ENCODE data around the gene SDR42E2.

The SDR42E2 gene

DNA sequence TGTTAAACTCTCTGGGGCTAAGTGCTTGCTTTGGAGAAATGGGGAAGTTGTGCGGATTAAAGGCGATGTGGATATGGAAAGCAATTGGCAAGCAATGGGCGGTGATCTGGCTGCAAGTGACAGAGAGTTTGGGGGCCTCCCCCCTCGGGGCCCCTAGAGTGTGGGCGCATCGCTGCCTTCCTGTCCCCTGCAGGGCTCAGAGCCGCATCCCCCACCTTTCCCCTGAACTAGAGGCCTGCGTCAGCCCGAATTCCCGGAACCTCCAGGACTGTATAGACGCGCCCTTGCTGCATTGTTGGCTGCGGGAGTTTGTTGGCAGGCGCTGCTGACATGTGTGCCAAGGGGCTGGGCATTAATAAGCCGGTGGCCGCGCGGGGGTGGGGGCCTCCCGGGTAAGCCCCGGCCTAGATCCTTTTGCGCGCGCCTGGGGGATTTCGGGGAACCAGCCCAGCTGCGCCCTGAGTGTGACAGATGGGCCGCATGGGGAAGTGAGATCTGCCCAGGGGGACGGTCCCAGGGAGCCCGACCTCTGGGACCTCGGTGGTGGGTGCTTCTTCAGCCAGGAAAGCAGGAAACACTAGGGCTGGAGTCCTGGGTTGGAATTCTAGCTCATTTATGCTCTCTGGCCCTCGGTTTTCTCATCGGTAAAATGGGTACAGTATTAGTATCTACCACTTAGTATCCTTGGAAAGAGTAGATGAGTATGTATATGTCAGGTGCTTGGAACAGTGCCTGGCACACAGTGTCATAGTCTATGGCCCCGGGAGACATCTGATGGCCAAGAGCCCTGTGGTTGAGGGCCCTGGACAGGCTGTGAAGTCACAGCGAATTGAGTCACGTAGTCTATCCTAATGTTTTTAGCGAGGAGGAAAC lies 44.8 kb downstream of the SDR42E2 start:
- TF ChIP-seq, protein P1, sequence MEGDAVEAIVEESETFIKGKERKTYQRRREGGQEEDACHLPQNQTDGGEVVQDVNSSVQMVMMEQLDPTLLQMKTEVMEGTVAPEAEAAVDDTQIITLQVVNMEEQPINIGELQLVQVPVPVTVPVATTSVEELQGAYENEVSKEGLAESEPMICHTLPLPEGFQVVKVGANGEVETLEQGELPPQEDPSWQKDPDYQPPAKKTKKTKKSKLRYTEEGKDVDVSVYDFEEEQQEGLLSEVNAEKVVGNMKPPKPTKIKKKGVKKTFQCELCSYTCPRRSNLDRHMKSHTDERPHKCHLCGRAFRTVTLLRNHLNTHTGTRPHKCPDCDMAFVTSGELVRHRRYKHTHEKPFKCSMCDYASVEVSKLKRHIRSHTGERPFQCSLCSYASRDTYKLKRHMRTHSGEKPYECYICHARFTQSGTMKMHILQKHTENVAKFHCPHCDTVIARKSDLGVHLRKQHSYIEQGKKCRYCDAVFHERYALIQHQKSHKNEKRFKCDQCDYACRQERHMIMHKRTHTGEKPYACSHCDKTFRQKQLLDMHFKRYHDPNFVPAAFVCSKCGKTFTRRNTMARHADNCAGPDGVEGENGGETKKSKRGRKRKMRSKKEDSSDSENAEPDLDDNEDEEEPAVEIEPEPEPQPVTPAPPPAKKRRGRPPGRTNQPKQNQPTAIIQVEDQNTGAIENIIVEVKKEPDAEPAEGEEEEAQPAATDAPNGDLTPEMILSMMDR (IDR thresholded peaks at IDR 0.05), result no peak
- Histone ChIP-seq H3K27ac (peak overlapping the region; percentile 60), H3K9me3 (no peaks in the 10 kb centered on the region), H3K27me3 (no peaks in the 10 kb centered on the region), H3K4me1 (ENCODE audit: control insufficient read depth in 1 of 2, insufficient read depth in 1 of 2, low read depth in 1 of 2, low read length in 1 of 2) (peaks cover 15 to 18% of the 10 kb centered on the region in 2 experiments), H3K36me3 (no peaks in the 10 kb centered on the region), H3K4me3 (ENCODE audit: low read depth in 1 of 2, low read length in 1 of 2) (peak overlapping the region; percentile 70 to 81)

DNA sequence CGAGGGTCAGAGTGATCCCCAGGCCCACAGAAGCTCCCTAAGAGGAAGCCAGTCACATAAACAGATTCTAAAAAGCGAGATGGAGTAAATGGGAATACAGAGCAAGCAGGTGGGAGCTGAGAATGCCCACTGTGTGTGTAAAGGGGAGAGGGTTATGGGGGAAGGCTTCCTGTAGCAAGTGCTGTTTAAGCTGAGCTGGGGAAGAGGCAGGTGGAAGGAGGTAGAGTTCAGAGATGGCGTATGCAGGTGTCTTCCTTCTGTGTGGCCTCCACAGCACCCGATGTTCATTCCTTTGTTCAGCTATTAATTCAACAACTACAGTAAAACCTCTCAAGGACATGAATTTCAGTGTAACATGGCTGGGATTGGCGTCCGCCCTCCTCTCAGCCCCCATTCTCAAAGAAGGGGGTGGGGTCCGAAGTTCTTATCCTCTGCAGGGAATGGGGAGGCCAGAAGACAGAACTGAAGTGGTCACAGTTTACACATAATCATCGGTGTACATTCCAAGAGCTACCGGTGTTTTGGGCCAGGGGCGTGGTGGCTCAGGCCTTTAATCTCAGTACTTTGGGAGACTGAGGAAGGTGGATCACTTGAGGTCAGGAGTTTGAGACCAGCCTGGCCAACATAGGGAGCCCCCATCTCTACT lies 45.5 kb downstream of the SDR42E2 start:
- no peak overlapping the region for H3K27ac ChIP-seq
- H3K9me3 ChIP-seq, result no peaks in the 10 kb centered on the region
- H3K4me3 ChIP-seq (ENCODE audit: low read depth in 1 of 2, low read length in 1 of 2), result no peak overlapping the region
- TF ChIP-seq, protein P1 (IDR thresholded peaks at IDR 0.05), result no peak
- peaks cover 15 to 18% of the 10 kb centered on the region in 2 experiments for H3K4me1 ChIP-seq (ENCODE audit: control insufficient read depth in 1 of 2, insufficient read depth in 1 of 2, low read depth in 1 of 2, low read length in 1 of 2)
- no peaks in the 10 kb centered on the region for H3K36me3 ChIP-seq
- H3K27me3 ChIP-seq, result no peaks in the 10 kb centered on the region

- TF ChIP-seq, protein P1 (IDR thresholded peaks at IDR 0.05), result no peak
- peaks cover 24 to 27% of the 10 kb centered on the region in 2 experiments for H3K4me1 ChIP-seq (ENCODE audit: control insufficient read depth in 1 of 2, insufficient read depth in 1 of 2, low read depth in 1 of 2, low read length in 1 of 2)
These were observed 48.0 kb downstream of the SDR42E2 start for GRCh38 chr16:22210285-22210684.

DNA sequence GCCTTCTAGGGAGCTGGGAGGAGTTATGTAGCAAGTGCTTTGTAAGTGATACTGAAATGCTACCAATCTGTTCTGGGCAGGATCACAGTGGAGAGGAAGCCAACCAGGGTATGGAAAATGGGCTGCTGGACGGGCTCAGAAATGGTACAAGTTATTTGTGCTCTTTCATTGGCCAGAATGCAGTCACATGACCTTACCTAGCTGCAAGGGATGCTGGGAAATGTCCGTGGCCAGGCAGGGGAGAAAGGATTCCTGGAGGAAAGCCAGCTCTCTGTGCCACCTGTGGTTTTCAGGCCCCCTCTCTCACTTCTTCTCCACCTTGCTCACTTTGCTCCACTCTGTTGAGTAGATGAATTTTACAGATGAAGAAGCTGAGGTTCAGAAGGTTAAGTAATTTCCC lies 48.5 kb downstream of the SDR42E2 start:
- H3K4me3 ChIP-seq (ENCODE audit: low read depth in 1 of 2, low read length in 1 of 2), result no peak overlapping the region
- peaks cover 24 to 25% of the 10 kb centered on the region in 2 experiments for H3K4me1 ChIP-seq (ENCODE audit: control insufficient read depth in 1 of 2, insufficient read depth in 1 of 2, low read depth in 1 of 2, low read length in 1 of 2)
- no peak overlapping the region for H3K27ac ChIP-seq
- H3K27me3 ChIP-seq, result no peaks in the 10 kb centered on the region
- no peaks in the 10 kb centered on the region for H3K9me3 ChIP-seq
- TF ChIP-seq, protein P1 (IDR thresholded peaks at IDR 0.05), result no peak
- H3K36me3 ChIP-seq, result no peaks in the 10 kb centered on the region

More at GRCh38 chr16:22210285-22210684, 48.0 kb downstream of the SDR42E2 start:
- no peak overlapping the region for H3K4me3 ChIP-seq (ENCODE audit: low read depth in 1 of 2, low read length in 1 of 2)
- H3K36me3 ChIP-seq, result no peaks in the 10 kb centered on the region
- H3K27ac ChIP-seq, result no peak overlapping the region
- H3K9me3 ChIP-seq, result no peaks in the 10 kb centered on the region
- H3K27me3 ChIP-seq, result no peaks in the 10 kb centered on the region

- no peaks in the 10 kb centered on the region for H3K27me3 ChIP-seq
- no peaks in the 10 kb centered on the region for H3K36me3 ChIP-seq
- peaks cover 8 to 18% of the 10 kb centered on the region in 2 experiments for H3K4me1 ChIP-seq (ENCODE audit: control insufficient read depth in 1 of 2, insufficient read depth in 1 of 2, low read depth in 1 of 2, low read length in 1 of 2)
- TF ChIP-seq, protein P1 (IDR thresholded peaks at IDR 0.05), result no peak
- H3K9me3 ChIP-seq, result no peaks in the 10 kb centered on the region
- no peak overlapping the region for H3K27ac ChIP-seq
- no peak overlapping the region for H3K4me3 ChIP-seq (ENCODE audit: low read depth in 1 of 2, low read length in 1 of 2)
These were observed 50.9 kb downstream of the SDR42E2 start for GRCh38 chr16:22213236-22213635.
